Smooth muscle cell (in vitro differentiated cells): ENCODE data around the gene RALGPS1. TPM values are rescaled to one million over a fixed set of nuclear protein-coding genes. Genes with fewer than 3 reads are reported as not detected.

Experiments used
- DNase-seq: peaks from one replicate; lab custom pipeline; 2025; ENCODE audit not compliant: unreplicated experiment; lab: John Stamatoyannopoulos, UW
- H2AFZ ChIP-seq: fragments of 200-600 bp; sonication (generic); 2 replicates; pipeline ENCODE4 v1.6.0; 2016; ENCODE audit warnings: antibody characterized with exemption, low read depth, mild to moderate bottlenecking
- H3F3A ChIP-seq: fragments of 200-600 bp; sonication (generic); 2 replicates; pipeline ENCODE4 v1.6.0; 2017; ENCODE audit warnings: antibody characterized with exemption, low read depth
- H3K27ac ChIP-seq: fragments of 200-600 bp; sonication (generic); 2 replicates; pipeline ENCODE4 v1.5.1; 2016; ENCODE audit warnings: low read depth, mild to moderate bottlenecking
- H3K27me3 ChIP-seq: fragments of 200-600 bp; sonication (generic); 2 replicates; pipeline ENCODE4 v1.6.1; 2016; ENCODE audit warnings: low read depth, mild to moderate bottlenecking
- H3K36me3 ChIP-seq: fragments of 200-600 bp; sonication (generic); 2 replicates; pipeline ENCODE4 v1.5.1; 2016; ENCODE audit warnings: low read depth
- H3K4me1 ChIP-seq: fragments of 200-600 bp; sonication (generic); 2 replicates; pipeline ENCODE4 v1.5.1; 2016; ENCODE audit warnings: low read depth
- H3K4me2 ChIP-seq: fragments of 200-600 bp; sonication (generic); 2 replicates; pipeline ENCODE4 v1.6.0; 2016; ENCODE audit warnings: mild to moderate bottlenecking
- H3K4me3 ChIP-seq: fragments of 200-600 bp; sonication (generic); 2 replicates; pipeline ENCODE4 v1.5.1; 2016; ENCODE audit warnings: mild to moderate bottlenecking
- H3K79me2 ChIP-seq: fragments of 200-600 bp; sonication (generic); 2 replicates; pipeline ENCODE4 v1.6.0; 2016; ENCODE audit warnings: low read depth, mild to moderate bottlenecking
- H3K9ac ChIP-seq: fragments of 200-600 bp; sonication (generic); 2 replicates; pipeline ENCODE4 v1.6.0; 2016; ENCODE audit warnings: low read depth
- H3K9me3 ChIP-seq: fragments of 200-600 bp; sonication (generic); replicated peaks from 2 replicates; pipeline ENCODE4 v1.5.1; 2016; ENCODE audit warnings: low read depth
- H4K20me1 ChIP-seq: fragments of 200-600 bp; sonication (generic); 2 replicates; pipeline ENCODE4 v1.6.0; 2016; ENCODE audit warnings: low read depth
- CTCF ChIP-seq: fragments of 200-600 bp; sonication (generic); IDR thresholded peaks from 2 replicates; pipeline ENCODE4 v1.5.1; 2017; ENCODE audit warnings: borderline replicate concordance, mild to moderate bottlenecking, antibody characterized with exemption; ENCODE audit not compliant: insufficient read depth, poor library complexity, severe bottlenecking
- WGBS: methylation state at CpG from one replicate; pipeline ENCODE4 v1.1.7; 2016; ENCODE audit warnings: low lambda C conversion rate; 5-methylcytosine and 5-hydroxymethylcytosine counted together
- polyA plus RNA-seq: library from polyadenylated mRNA; unstranded; fragments of >200 nt; fragmentation: Nextera tagmentation; extraction: Ambion mirVana; gene quantifications from 2 replicates; pipeline ENCODE4 v1.2.1, GENCODE V29; 2016
- total RNA-seq: library from RNA; depleted of rRNA; stranded (reverse); fragments of >200 nt; gene quantifications from 2 replicates; pipeline ENCODE4 v1.2.3, GENCODE V29; 2014

The RALGPS1 gene
- total and polyA plus RNA-seq, 2 experiments from 2014 or later, result 2.1 to 4.0 TPM

GRCh38 chr9:127155314-127155960, 240.9 kb downstream of the RALGPS1 start:
- H2AFZ ChIP-seq, result no peak overlapping the region
- no peak overlapping the region for H3K4me3 ChIP-seq
- DNase-seq, result no peak
- H4K20me1 ChIP-seq, result no peaks in the 10 kb centered on the region
- H3K9ac ChIP-seq, result no peak overlapping the region
- no peak for TF ChIP-seq CTCF
- no peak overlapping the region for H3K27ac ChIP-seq
- no peaks in the 10 kb centered on the region for H3K79me2 ChIP-seq
- H3F3A ChIP-seq, result no peaks in the 10 kb centered on the region
- WGBS, result 97% methylated on average over 5 of the region's 5 CpGs
- H3K9me3 ChIP-seq, result no peaks in the 10 kb centered on the region
- H3K36me3 ChIP-seq, result no peaks in the 10 kb centered on the region
- no peaks in the 10 kb centered on the region for H3K27me3 ChIP-seq
- peaks cover 9% of the 10 kb centered on the region for H3K4me1 ChIP-seq
- no peak overlapping the region for H3K4me2 ChIP-seq

- Histone ChIP-seq H3K27ac (peak overlapping the region; percentile 23), H3K4me1 (peaks cover 13% of the 10 kb centered on the region), H3F3A (peaks cover 3% of the 10 kb centered on the region), H3K36me3 (no peaks in the 10 kb centered on the region), H2AFZ (no peak overlapping the region), H3K9ac (peak overlapping the region; percentile 36), H4K20me1 (no peaks in the 10 kb centered on the region), H3K4me3 (no peak overlapping the region), H3K4me2 (peak overlapping the region; percentile 29), H3K79me2 (no peaks in the 10 kb centered on the region), H3K9me3 (no peaks in the 10 kb centered on the region), H3K27me3 (no peaks in the 10 kb centered on the region)
- 83% methylated on average over 4 of the region's 4 CpGs for WGBS
- TF ChIP-seq CTCF, result no peak
- no peak for DNase-seq
These were observed 244.3 kb downstream of the RALGPS1 start for GRCh38 chr9:127158786-127159324.

DNA sequence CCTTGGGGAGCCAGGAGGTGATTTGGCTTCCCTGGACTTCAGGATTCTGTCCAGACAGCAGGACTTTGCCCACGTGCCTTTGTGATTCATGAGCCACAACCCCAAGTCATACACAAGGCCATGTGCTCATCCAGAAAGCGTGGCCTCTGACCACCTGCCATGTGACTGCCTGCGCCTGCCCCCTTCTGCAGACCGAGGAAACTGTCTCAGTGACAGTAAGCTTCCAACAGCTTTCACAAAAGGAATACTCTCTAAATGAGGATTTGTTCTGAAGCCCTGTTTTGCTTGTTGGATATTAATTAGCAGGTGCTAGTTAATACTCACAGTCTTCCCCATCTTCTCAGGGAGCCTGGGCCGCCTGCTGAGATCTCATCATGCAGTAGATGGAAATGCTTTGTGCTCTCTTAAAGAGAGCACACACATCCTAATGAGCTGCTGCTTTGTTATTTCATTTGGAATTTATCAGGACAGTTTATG, 244.8 kb downstream of the RALGPS1 start:
- no peaks in the 10 kb centered on the region for H3K9me3 ChIP-seq
- H3K4me2 ChIP-seq, result no peak overlapping the region
- H3K27ac ChIP-seq, result peak overlapping the region; percentile 18
- H3K4me1 ChIP-seq, result peaks cover 13% of the 10 kb centered on the region
- no peaks in the 10 kb centered on the region for H3K27me3 ChIP-seq
- no peak overlapping the region for H3K4me3 ChIP-seq
- H3K36me3 ChIP-seq, result no peaks in the 10 kb centered on the region
- H2AFZ ChIP-seq, result no peak overlapping the region
- 21% methylated on average over 5 of the region's 5 CpGs for WGBS
- H4K20me1 ChIP-seq, result no peaks in the 10 kb centered on the region
- peak overlapping the region; percentile 48 for H3K9ac ChIP-seq
- peaks cover 3% of the 10 kb centered on the region for H3F3A ChIP-seq
- DNase-seq, result no peak
- TF ChIP-seq CTCF, result peak; percentile 29
- H3K79me2 ChIP-seq, result no peaks in the 10 kb centered on the region
